Stimulated activated CD8-positive, alpha-beta memory T cell treated with anti-CD3 and anti-CD28 coated beads, Interleukin-2, amount 100 ng/mL, for 1 hour (primary cell): ENCODE data around the gene C12orf76.
A peak's percentile ranks its signal among the peaks of the same experiment; 100 is the strongest.
"Not testable (repeated sequence)": the region's sequence is repeated elsewhere in the genome, so short reads cannot be mapped to it uniquely, and the experiment has no call there.

Experiments
- DNase-seq, 2 donors: peaks; one replicate each; pipeline ENCODE4 v3.0.0-alpha.2; 2020; ENCODE audit warnings: low read depth in 2 of 2

Gene C12orf76

GRCh38 chr12:110023059-110023980 lies 25.0 kb downstream of the C12orf76 start:
- no peak for DNase-seq

GRCh38 chr12:110020956-110021355 lies 27.4 kb downstream of the C12orf76 start:
- no peak for DNase-seq

DNA sequence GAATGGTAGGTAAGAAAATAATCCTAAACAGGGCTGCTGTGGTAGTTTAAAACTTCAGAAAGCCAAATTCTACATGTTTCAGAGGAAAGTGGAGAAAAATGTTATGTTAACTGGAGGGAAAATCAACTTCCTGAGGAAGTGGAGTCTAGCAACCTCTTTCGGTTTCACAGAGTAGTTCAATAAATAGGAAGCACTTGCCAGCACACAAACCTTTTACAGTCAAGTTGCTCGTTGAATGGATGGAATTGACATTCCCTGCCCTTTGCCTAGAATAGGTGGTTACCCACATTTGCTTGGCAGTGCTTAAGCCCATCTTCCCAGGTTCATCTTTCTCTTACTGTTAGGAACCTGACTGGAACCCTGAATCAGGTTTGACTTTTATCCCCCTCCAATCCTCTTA lies 33.2 kb downstream of the C12orf76 start:
- no peak for DNase-seq

DNA sequence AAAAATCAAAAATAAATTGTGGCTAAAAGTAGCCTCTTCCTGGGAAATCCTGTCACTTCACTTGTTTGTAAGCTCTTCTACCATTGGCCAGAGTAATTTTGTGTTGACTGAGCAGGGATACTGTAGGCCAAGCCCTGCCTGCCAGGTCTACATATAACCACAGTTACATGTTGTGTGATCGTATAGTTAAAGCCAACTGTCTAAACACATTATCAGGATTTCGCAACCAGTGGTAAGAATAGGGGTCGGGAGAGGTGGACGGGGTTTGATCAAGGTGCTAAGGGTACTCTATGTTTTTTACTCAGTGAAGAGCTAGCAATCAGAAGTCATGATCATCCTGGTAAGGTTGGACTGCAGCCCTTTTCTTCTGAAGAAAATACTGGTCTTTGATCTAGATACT lies 35.7 kb downstream of the C12orf76 start:
- no peak for DNase-seq

GRCh38 chr12:110012137-110012536 lies 36.2 kb downstream of the C12orf76 start:
- DNase-seq: no peak

- DNase-seq: no peak
These were observed 37.2 kb downstream of the C12orf76 start for GRCh38 chr12:110010853-110011723.

- DNase-seq: not testable (repeated sequence)
These were observed 39.5 kb downstream of the C12orf76 start for GRCh38 chr12:110008681-110009398.

DNA sequence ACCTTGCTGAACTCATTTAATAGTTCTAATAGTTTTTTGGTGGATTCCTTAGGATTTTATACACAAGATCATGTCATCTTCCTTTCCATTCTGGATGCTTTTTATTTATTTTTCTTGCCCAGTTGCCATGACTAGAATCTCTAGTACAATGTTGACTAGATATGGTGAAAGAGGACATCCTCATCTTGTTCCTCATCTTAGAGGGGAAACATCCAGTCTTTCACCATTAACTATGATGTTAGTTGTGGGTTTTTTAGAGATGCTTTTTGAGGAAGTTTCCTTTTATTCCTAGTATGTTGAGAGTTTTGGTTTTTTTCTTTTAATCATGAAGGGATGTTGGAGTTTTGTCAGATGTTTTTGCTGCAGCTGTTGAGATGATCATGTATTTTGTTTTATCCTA lies 40.4 kb downstream of the C12orf76 start:
- no peak for DNase-seq

- no peak for DNase-seq
These were observed 42.2 kb downstream of the C12orf76 start for GRCh38 chr12:110006115-110006514.

- no peak for DNase-seq
These were observed 42.9 kb downstream of the C12orf76 start for GRCh38 chr12:110005319-110005973.

GRCh38 chr12:110004598-110004997 lies 43.7 kb downstream of the C12orf76 start:
- no peak for DNase-seq

DNA sequence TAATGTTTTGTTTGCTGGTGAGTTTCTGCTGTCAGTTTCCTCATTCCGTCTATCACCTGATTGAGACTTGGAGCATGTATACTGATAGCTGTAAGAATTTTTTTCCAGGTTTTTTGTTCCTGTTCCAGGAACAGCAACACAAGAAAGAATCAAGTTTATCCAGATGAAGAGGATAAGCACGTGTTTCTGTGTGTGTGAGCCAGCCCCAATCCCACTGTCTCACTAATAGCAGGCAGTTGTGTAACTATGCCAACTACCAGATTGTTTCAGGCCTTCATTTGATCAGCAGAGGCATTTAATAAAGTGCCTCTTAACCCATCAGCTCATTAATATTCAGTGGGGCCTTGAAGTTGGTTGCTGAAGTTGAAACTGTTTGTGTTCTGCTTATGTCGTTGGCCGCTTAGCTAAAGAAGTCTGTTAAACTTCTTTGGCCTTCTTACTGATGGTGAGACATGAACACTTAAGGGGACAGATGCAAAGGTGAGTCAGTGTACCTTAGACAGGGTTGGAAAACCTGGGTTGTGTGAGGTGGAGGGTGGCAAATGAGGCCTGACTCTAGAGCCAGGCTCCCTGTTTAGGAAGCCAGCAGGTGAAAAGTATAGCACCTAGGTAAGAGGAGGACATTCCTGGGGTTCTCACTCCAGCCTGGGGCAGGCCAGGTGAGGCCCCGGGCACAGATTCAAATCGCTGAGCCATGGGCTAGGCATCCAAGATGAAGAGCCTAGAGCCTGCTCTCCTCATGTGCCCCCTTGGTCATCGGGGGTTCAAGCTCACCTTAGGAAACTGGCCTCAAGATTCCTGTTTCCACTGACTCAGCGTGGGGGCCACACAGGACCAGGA lies 45.4 kb downstream of the C12orf76 start:
- no peak for DNase-seq

GRCh38 chr12:110001596-110001995 lies 46.7 kb downstream of the C12orf76 start:
- no peak for DNase-seq

- no peak for DNase-seq
These were observed 48.3 kb downstream of the C12orf76 start for GRCh38 chr12:109999983-110000505.

DNA sequence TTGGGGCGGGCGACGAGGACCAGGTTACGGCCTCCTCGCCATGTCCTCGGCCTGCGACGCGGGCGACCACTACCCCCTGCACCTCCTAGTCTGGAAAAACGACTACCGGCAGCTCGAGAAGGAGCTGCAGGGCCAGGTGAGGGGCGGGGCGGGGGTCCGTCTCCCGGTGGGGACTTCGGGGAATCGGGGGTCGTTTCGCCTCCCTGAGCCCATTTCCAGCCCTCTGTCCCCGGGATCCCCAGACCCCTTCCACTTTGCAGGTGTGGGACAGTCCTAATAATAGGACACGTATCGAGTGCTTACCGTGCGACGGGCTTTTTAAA lies 48.7 kb downstream of the C12orf76 start:
- DNase-seq: no peak

DNA sequence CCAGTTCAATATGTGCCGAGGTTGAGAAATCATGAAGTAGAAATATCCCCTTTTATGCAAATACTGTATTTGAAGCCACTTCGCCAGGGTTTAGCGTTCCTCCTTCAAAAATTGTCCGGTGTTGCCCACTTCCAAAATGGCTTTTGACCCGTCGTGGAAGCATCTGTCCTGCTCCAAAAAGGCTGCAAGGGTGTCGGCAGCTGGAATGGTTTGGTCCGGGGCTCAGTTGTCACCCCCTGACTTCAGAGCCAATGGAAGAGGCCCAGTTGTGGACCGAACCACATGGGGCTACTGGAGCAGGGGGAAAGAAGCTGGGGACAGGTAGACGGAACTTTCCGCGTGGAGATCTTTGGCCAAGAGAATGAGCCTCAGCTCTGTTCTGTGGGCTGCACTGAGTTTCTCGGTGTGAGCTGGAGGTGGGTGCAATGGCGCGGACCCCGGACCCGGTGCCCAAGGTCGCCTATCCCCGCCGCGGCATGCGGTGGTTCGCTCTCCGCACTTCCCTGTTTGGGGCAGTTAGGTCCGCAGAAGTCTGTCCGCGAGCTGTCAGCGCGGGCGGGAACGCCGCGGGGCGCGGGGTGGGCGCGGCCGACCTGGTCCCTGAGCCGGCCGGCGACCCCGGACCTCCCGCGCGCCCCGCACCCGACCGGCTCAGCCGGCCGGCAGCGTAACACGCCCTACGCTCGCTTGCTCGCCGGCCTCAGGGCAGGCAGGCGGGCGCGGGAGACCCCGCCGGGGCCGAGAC lies 49.2 kb downstream of the C12orf76 start, which contains the start of gene ANKRD13A:
Gene ANKRD13A, plus strand, starts transcription at position 527 of the 745 bp plus-strand sequence. CDS start 259 bp downstream, outside the sequence.
- DNase-seq: peak; percentile 69 to 70

GRCh38 chr12:109998241-109998903 lies 50.0 kb downstream of the C12orf76 start:
- DNase-seq: no peak

DNA sequence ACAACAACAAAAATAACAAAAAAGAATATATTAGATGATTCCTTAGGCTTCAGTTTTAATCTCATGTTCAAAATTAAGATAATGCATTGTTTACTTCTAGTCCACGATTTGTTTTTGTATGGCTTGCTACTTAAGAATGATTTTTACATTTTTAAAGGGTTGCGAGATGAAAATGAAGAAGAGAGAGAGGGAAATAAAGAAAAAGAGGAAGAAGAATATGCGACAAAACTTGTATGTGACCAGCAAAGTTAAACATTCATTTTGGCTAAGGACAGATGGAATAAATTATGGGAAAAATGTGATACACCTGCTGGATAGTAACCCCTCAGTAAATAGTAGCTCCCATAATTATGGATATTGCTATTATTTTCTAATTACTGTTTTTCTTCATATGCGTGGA lies 50.9 kb downstream of the C12orf76 start:
- no peak for DNase-seq

- DNase-seq: no peak
These were observed 51.9 kb downstream of the C12orf76 start for GRCh38 chr12:109996483-109996853.
